GM15510 (cell line): ENCODE data around the gene COMMD9.

Experiments used
- POLR2A ChIP-seq: IDR thresholded peaks from 3 replicates; pipeline ENCODE4 v1.6.1; 2011; ENCODE audit warnings: borderline replicate concordance; ENCODE audit not compliant: insufficient read length; ENCODE audit errors: extremely low read depth

The COMMD9 gene

DNA sequence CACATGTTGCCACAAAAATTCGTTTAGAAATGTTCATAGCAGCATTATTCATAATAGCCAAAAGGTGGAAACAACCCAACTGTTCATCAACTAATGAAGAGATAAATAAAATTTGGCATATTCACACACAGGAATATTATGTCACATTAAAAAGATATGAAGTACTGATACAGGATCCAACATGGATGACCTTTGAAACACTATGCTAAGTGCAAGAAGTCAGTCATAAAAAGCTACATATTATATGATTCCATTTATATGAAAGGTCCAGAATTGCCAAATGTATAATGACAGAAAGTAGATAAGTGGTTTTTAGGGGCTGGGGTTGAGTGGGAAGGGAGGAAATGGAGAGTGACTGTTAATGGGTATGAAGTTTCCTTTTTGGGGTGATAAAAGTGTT is 15.8 kb upstream of the COMMD9 start:
- TF ChIP-seq POLR2A, result no peak

DNA sequence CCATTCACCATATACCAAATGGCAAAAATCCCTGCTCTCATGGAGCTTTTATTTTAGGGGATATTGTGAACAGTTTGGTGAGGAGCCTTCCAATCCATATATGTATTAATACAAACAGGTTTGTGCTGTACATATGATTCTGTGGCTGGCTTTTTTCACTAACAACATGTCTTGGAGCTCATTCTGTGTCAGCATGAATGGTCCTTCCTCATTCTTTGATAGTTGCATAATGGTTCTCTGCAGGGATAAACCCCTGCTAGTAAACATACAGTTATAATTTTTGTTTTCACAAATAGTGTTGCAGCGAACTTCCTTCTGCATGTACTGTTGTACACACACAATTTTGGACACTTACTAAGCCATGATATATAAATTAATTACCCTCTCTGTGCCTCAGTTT is 15.1 kb upstream of the COMMD9 start:
- no peak for TF ChIP-seq POLR2A

DNA sequence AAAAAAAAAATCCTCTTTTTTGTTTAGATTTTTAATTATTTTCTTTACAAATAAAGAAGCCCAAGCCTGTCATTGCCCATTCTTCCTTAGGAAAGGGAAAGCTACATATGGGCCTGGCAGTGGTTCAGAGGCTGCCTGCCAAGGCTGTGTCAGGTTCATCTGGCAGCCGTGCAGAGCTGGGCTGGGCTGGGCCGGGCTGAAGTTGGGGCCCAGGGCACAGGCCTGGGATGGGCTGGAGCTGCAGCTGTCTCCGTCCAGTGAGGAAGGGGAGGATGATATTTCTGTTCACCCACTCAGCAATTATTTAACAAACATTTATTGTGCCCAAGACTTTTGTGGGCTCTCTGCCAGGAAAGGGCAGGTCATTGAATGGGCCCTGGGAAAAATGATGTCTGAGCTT is 11.4 kb upstream of the COMMD9 start:
- TF ChIP-seq POLR2A, result no peak

DNA sequence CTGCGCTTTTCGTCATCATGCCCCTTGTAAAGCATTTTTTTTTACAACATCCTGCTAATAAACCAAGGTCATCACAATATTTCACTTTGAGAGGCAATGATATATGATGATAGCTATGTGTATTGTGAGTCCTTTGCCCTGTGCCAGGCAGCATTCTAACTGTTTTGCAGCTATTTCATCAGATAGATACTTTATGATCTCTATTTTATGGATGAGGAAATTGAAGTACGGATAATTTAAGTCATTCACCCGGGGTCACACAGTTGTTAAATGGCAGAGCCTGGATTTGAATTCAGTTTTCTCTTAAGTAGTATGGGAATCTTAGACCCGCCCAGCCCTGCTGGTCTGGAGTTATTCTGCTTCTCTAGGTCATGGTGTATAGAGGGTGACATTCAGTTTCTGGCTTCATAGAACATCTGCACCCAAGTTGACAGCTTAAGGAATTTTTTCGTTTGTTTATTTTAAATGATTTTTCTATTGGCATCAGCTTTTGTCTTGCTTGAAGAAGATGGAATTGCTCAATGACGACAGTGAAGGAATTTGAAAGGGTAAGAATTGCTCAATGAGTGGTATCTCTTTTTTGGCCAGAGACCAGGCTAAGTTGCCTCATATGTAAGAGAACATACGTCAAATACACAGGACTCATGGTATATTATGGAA is 7.8 kb upstream of the COMMD9 start:
- no peak for TF ChIP-seq POLR2A

DNA sequence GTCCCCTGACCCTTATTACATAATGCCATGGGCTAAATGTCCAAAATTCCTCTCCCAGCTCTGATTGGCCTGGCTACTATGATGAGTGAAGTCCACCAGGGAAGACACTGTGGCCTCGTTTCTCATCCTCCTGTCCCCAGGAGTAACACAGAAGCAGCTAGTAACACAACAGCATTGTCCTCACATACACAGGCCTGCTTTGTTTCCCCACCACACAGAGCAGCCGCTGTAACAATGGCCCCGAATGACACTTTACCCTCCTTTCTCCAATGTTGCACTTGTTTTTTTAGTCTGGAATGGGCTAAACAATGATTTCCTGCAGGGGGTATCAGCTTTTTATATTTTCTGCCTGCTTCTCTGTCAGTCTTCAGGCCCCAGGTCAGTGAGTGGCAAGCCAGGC is 6.7 kb upstream of the COMMD9 start, which contains the start of gene PRR5L:
TSS of gene PRR5L (plus strand) at position 363 of the 400 bp plus-strand sequence. CDS start 104,834 bp downstream, outside the sequence.
- no peak for TF ChIP-seq POLR2A

DNA sequence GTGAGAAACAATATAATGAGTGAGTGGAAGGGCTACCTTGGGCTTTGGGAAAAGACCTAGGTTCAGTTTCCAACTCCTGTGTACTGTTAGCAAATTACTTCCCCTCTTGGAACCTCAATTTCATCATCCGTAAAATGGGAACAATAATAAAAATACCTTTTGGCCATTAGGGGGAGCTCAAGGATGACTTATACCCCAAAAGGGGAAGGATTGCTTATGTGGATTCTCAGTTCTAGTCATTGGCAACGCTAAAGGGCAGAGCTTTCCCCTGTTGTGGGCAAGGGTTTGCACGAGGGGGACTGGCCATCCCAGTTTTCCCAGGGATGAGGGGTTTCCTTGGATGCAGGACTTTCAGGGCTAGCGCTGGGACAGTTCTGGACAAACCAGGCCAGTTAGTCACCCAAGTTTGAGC is 3.1 kb upstream of the COMMD9 start:
- TF ChIP-seq POLR2A, result no peak

DNA sequence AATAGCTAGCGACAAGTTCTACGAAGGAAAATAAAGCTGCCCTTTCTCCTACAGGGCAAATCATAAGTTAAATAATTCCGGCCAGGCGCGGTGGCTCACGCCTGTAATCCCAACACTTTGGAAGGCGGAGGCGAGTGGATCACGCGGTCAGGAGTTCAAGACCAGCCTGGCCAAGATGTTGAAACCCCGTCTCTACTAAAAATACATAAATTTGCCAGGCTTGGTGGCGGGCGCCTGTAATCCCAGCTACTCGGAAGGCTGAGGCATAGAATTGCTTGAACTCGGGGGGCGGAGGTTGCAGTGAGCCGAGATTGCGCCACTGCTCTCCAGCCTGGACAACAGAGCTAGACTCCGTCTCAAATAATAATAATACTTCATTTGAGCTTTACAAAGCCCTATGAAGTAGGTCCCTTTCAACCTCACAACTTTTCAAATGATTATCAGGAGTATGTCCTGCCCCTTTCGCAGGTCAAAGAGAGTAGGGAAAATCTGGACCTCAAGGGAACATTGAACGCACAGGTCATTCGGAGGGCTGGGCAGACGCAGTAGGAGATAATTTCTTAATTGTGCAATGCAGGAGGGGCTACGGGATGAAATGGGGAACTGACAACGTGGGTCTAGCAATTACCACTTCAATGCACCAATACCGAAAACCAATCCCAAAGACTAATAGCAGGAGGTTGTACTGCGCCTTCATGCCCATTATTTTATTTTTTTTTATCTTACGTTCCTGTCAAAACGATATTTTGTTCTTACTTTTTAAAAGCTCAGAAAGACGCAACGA is 590 bp downstream of the COMMD9 start:
- no peak for TF ChIP-seq POLR2A

DNA sequence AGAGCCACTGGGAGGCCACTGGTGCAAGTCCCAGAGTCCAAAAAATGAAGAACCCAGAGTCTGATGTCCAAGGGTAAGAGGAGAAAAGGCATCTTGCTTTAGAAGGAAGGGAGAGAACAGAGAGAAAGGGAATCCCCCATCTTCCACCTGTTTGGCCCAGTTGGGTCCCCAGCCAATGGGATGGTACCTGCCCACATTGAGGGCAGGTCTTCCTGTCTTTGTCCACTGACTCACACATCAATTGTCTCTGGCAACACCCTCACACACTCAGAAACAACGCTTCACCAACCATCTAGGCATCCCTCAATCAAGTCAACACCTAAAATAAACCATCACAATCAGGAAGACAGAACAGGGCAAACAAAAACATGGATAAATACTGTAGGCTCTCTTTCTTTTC is 6.3 kb downstream of the COMMD9 start:
- no peak for TF ChIP-seq POLR2A

DNA sequence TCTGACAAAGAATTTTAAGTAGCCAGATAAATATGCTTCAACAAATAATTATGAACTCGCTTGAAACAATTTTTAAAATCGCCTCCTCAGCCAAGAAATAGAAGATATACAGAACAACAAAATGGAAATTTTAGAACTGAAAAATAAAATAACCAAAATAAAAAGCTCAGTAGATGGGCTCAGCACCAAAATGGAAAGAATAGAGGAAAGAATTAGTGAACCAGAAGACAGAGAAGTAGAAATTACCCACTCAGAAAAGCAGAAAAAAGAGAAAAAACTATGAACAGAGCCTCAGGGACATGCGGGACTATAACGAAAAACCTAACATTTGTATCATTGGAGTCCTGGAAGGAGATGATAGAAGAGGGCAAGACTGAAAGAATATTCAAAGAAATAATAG is 7.4 kb downstream of the COMMD9 start:
- no peak for TF ChIP-seq POLR2A

DNA sequence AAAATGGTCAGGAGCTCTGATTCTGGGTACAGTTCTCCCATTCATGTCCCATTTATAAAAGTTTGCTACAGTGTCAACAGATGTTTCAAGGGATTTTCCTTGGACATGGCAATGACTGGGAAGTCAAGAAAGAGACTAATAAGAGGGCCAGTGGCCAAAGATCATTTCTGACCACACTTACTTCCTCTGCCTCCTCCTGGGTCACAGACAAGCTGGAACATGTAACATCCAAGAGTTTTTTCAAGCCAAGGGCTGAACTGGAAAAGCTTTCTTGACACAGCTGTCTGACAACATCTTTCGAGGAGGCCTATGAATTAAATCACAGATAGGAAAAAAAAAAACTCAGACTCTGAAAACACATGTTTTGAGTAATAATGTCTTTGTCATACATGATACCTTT is 8.7 kb downstream of the COMMD9 start:
- no peak for TF ChIP-seq POLR2A

DNA sequence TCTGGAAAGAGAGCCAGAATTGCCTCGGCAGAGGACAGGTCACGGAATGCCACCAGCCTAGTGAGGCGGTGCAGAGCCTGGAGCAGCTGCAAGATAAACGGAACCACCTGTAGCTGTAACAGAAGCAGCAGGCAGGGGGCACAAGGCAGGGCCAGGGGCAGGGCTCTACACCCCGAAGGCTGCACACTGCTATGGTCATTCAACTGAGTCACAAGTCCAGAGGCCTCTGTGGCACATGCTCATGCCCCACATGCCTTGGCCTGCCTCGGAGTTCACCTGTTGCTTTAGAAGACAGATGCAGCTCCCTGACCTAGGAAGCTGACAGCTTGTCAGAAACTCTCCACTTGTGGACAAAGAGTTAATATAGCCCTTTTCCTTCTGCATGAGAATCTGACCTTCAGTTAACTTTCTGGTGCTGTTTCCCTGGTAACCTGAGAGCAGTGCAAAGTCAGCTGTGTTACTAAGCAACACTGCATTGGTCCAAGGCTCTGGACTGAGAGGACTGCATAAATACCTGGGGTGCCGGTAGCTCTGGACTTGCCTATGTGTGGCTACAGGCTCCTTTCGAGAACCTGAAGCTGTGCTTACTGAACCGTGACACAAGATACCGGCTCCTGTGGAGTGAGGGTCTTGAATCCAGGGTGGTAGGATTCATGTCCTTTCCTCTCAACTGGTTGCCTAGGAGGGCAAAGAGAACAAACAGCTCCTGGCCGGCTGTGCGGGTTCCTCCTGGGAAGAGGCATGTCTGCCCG is 10.5 kb downstream of the COMMD9 start:
- no peak for TF ChIP-seq POLR2A

DNA sequence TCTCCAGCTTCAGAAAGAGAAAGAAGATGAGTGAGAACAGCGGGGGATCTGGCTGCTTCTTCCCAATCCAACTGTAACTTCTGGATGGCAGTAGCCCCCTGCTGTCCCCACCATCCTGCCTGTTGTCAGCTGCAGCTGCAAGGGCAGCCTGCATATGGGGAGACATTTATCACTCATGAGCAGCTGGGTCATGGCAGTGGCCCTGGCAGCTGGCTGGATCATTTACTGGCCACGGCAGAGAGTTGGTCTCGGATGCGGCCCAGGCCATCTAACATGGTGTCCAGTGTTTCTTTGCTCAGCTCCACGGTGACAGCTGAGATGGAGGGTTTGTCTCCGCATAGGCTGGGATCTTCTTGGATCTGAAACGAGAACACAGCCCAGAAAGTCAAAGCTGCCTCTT is 14.8 kb downstream of the COMMD9 start:
- TF ChIP-seq POLR2A, result no peak

DNA sequence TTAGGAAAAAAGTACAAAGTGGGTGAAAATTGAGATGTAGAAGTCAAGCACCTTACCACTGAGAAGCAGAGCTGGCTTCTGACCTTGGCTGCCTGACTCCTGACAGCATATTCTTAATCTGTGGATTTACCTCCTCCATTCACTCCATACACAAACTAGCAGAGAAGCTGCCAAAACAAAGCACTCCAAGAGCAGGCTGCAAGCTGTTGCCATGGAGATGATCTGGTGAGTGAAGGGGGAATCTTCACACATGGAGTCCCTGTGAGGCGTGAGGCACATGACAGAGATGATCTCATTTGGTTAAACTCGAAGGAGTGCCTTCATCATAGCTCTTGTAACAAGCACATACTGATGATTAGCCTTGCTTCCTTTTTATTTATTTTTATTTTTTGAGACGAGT is 16.1 kb downstream of the COMMD9 start:
- TF ChIP-seq POLR2A, result no peak

DNA sequence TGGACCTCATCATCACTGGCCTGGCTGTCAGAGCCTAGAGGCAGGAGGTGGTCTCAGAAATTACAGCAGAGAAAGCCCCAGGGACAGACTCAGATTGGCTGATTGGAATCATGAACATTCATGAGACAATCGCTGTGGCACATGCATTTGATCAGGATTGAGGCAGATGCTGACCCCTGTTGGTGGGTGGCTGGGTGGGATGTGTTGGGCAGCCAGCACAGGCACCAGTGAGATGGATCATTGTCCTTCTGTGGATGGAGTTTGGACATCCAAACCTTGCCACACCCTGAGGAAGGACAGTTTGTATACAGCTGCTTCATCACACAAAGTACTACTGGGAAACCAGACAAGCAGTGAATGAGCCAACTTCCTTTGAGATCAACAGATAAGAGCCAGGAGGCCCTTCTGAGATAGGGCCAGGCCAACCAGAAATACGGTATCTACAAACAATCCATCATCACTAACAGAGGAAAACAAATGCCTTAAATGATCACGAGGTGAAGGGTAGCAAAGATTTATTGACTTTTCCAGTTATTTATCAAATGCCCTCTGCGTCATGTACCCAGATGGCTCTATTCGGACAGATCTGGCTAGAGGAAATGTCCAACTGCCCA is 17.3 kb downstream of the COMMD9 start:
- no peak for TF ChIP-seq POLR2A

DNA sequence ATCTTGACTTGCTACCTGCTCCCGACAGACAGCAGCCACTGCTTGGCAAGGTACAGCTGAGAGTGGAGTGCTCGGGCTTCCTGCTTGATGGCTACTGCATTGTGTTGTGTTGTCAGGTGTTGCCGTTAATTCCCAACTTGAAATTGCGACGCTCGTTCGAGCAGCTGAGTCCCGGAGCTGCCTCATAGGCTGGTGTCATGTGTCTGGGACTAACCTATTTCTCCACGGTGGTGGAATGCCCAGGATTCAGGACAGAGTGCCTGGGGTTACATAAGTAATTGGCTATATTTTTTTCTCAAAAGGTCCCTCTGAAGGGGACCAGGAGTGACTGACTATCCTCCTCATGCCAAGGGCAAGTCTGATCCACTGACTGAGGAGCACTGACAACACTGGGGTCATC is 18.5 kb downstream of the COMMD9 start:
- TF ChIP-seq POLR2A, result no peak
